GM18867 (cell line): ENCODE data around the gene NRCAM.
A peak's percentile ranks its signal among the peaks of the same experiment; 100 is the strongest.

Experiments
- ATAC-seq: cut with Tn5 transposase; IDR thresholded peaks from one replicate; pipeline ENCODE4 v1.9.1; 2021; ENCODE audit warnings: mild to moderate bottlenecking, moderate library complexity; ENCODE audit not compliant: unreplicated experiment

NRCAM gene

GRCh38 chr7:108253275-108254044, 202.8 kb downstream of the NRCAM start:
- ATAC-seq = no peak

- no peak for ATAC-seq
Measured at GRCh38 chr7:108252177-108252576, 204.1 kb downstream of the NRCAM start.

DNA sequence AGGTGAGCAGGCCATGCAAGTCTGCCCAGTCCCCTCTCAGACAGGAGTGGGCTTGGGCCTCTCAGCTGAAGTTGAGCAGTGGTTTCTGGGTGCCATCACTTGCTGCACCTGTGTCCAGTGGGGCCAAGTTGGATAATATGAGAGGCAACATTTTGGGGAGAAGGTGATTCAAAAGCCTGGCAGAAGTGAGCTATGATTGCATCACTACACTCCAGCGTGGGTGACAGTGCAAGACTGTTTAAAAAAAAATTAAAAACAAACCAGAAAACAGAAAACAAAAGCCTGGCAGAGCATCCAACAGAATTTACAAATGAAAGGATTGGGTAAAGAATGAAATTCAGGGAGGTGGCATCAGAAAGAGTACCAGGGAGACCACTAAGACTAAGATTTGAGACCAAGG, 204.5 kb downstream of the NRCAM start:
- ATAC-seq = no peak

DNA sequence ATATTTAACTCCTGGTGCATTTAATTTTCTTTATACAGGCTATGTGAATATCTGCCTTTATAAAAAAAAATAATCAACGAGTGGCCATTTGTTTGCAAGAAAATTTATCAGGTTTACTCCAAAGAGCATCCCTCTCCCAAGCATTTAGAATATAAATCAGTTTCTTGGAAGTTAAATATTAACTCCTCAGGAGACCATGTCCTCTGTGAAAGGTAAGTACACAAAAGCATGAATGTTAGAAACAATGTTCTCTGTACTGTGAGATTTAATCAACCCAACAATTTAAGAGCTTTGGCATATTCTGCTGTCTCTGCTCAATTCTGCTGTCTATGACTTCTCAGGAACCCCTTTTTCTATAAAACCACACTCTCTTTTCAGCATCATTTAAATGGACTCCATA, 206.8 kb downstream of the NRCAM start:
- ATAC-seq = no peak

- no peak for ATAC-seq
Measured at GRCh38 chr7:108248821-108249220, 207.4 kb downstream of the NRCAM start.

DNA sequence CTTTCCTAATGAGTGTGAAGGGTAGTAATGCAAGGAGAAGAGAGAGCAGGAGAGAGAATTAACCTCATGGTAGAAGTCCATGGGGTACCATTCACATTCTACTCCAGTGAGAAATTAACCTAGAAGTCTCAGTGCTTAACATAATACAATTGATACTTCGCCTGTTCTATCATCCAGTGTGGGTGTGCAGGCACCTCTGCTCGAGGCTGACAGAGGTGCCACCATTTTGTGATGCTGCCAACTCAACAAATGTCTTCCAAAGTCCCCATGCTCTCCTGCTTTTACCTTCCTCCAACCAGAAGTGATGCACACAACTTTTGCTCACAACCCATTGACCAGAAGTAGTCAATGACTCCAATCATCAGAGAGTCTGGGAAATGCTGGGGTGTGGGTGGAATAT, 207.8 kb downstream of the NRCAM start:
- ATAC-seq = no peak

GRCh38 chr7:108247614-108248013, 208.6 kb downstream of the NRCAM start:
- ATAC-seq = no peak

DNA sequence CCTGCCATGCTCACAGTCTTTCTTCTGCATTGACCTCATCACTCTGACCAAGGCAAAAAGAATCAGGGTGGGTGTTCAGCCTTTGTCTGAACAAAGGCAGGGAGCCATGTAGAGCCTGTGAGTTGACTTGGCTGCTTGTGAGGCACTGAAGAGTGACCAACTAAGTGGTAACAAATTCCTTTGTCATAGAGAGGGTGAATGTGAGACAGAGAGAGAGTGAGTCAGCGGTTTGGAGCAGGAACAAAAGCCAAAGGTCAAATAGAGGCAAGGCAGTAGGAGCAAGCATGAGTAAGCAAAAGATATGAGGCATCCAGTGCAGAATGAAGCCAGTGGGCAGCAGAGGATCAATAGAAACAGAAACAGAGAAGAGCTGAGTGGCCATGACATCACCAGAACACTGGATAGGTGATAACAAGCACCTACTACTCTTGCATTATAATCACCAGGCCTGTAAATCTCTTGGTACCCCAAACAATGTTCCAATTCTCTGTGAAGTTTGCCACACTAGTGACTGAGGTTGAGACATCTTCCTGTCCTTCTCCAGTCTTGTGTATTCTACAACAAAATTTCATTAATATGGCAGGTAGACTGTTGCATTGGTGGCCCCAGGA, 209.9 kb downstream of the NRCAM start:
- peak; percentile 62 for ATAC-seq

DNA sequence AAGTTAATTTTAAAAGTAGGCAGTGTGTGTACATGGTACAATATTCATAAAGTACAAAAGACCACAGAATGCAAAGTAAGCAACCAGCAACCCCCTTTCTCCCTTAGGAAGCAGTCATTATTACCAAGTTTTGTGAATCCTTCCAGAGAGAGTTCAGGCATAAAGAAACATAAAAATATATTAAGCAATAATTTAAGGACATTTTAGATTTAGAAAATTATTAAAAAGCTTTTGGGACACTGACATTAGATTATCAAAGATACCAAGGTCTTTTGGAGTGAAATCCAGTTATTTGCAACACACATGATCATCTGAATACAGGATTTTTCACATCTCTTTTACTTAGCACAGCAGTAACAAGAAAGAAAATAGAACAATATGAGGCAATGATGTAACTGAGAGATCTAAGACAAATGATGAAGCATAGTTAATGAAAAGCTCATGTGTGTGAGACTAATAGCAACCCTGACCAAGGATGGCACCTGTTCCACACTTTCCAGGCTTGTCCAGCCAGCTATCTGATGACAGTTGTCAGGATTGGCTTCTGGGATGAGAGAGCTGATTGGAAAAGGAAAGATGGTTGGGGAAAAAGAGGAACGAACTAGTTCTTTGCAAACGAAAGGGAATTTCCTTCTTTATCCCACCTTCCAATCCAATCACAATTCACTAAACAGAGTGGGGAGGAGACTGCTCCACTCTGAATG, 210.6 kb downstream of the NRCAM start:
- ATAC-seq = no peak

DNA sequence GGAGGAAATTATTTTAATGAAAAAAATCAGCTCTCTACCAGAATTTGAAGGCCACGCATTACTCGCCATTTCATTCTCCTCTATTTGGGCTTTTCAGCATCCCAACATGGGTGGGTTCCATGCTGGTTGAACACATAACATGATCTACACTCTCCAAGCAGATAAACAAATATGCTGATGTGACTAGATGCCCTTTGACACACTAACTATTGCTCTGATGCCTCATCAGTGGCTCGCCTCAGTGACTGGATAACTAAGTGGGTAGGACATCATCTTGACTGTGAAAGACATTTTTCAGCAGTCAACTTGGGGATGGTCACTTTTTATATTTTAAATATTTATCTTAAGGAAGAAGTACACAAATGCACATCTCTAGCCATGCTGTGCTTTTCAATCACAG, 212.1 kb downstream of the NRCAM start:
- ATAC-seq = no peak

DNA sequence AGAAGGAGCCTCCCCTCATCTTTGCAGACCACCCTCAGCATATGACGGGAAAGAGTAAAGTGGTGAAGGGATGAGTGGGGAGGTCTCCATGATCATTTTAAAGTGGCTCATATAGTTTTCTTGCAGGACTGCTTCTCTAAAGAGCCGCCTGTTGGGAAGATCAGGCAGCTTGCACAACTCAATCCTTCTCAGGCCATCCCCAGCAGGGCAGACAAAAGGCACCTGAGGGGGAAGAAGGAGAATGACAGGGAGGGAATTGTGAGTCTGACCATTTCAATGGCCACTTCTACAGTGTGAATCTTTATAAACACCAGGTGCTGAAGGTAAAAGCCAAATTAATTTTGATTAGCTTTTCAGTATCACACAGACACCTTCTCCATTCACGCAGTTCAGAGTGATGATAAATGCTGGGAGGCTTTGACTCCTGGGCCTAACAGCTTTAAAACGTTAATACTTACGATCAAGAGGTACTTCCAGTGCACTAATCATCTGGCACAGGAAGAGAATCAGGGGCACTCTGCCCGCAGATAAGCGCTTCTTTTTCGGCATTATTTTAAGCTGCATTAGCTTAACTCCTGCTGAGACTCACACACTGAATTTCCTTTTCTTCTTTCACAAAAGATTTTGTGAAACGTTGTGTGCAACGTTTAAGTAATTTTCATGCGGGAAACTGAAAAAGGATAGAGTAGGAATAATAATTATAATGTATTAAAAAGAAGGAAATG, 216.6 kb downstream of the NRCAM start:
- no peak for ATAC-seq

- ATAC-seq = no peak
Measured at GRCh38 chr7:108236681-108237415, 219.4 kb downstream of the NRCAM start.

GRCh38 chr7:108235451-108236061, 220.7 kb downstream of the NRCAM start:
- ATAC-seq = no peak

DNA sequence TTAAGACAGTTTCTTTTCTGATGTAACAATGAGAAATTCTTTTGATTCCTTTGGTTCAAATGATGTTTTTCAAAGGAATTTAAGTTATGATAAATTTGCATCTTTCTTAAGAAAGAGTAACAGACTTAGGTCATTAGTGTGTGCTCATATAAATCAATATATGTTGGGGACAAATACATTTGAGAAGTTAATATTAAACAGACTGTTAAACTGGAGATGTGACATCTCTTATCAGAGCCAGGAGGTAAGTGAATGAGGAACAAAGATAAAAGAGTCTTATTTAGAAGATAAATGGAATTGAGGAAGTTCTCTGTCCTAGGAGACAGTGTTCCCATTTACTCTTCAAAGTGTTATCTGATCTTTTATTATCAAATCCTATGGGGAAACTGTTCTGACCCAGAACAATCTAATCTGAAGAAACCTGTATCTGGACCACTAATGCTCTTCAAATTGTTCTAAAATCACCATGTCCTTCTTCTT, 221.2 kb downstream of the NRCAM start:
- no peak for ATAC-seq

- no peak for ATAC-seq
Measured at GRCh38 chr7:108234281-108234680, 222.0 kb downstream of the NRCAM start.

- no peak for ATAC-seq
Measured at GRCh38 chr7:108232076-108232475, 224.2 kb downstream of the NRCAM start.

GRCh38 chr7:108231221-108231620, 225.0 kb downstream of the NRCAM start:
- no peak for ATAC-seq

DNA sequence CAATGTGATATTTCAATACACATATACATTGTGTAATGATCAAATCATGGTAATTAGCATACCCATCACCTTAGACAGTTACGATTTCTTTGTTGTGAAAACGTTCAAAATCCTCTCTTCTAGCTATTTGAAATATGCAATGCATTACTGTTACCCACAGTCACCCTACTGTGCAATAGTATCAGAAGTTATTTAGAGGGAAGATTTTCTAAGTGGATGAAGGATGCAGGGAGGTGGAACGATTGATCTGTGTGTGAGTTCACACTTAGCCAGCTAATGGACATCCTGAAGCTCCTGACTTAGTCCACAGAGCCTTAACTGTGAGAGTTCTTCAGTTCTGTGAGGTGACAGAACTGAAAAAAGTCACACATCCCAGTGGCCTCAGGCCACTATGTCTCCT, 228.9 kb downstream of the NRCAM start:
- no peak for ATAC-seq

DNA sequence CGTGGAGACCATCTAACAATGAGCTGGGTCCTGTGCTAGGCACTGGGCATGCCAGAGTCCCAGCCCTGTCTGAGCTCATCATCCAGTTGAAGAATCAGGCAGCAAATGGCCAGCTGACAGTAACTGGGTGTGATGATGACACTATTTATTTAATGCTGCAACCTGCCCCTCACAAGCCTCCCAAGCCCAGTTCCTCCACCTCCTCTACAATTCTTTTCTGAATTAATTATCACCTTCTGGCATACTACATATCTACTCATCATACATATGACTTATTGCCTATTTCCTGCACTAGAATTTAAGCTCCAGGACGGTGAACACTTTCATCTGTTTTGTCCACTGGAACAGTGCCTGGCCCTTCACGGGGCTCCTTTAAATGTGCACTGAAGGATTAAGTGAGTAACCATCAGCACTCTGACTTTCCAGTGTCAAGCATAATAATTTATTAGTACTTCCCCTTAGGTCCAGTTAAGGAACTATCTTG, 229.4 kb downstream of the NRCAM start:
- ATAC-seq = no peak
